Measurements from ENCODE around the gene KIF18B.

KIF18B gene

DNA sequence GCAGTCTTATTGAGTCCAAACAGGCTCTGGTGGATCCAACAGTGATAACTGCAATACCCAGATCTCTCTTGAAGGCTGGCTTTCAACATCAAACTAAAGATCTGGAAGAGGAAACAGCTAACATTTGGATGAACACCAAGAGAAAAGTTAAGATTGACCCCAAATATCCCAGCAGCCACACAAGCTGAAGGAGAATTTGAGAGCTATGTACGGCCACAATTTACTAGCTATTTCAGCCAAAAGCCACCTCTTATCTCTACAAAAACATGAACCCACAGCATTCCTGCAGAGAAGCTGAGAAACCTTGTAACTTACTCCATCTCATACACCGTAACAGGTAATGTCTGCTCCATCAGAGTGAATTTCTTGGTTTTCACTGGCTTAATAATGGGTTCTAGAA is 62.6 kb downstream of the KIF18B start:
- FAIRE-seq (no peak), DNase-seq (ENCODE audit: insufficient read length, low spot score) (no peak)

DNA sequence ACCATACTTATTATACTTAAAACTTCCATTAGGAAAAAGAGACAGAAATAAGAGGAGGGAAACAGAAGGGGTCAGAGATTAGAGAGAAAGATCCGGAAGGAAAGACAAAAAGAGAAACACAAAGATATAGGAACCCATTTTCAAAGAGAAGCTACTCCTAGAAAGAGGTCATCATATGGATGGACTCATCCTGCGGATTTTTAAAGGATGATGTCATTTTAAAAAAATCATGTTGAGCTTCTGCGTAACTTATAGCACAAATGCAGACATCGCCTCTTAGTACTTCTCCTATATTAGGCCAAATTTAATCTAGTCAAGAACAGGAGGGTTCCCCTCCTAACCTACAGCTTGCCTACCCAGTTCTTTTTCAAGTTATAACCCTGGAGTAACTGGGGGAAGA is 66.4 kb downstream of the KIF18B start:
- FAIRE-seq (no peak), DNase-seq (ENCODE audit: insufficient read length, low spot score) (no peak)

DNA sequence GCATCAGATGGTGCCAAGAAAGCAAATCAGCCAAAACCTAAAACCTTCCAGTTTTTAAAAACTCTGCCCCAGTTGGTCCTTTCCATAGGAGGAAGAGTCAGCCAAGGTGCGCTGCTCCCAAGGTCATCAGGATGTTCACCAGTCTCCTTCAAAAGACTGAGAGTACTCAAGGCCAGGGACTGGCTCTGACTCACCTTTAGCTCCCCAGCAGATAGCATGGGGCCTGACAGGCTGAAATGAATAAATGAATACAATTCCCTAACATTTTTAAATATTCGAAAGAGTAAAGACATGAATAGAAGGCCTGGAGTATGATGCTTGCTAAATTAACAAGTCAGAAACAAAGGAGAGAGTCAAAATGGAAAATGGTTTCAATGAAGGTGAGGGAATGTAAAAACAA is 67.5 kb downstream of the KIF18B start:
- FAIRE-seq (no peak), DNase-seq (ENCODE audit: insufficient read length, low spot score) (no peak)

DNA sequence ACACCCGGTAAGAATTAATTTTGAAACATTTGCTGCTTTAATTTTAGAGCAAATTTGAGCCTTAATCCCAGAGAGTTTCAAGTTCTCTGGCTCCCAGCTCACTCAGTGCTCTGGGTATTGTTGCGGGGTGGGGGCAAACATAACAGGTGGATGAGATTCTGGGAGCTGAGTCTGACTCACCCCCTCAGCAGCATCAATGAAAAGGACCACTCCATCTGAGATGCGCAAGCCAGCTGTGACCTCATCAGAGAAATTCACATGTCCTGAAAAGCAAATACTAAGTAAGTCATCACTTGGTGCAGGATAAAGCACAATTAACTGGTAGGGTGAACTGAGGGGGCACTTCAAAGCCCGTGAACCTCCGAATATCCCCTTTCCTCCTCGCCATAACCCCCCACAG is 68.2 kb downstream of the KIF18B start:
- FAIRE-seq (no peak), DNase-seq (ENCODE audit: insufficient read length, low spot score) (no peak)

DNA sequence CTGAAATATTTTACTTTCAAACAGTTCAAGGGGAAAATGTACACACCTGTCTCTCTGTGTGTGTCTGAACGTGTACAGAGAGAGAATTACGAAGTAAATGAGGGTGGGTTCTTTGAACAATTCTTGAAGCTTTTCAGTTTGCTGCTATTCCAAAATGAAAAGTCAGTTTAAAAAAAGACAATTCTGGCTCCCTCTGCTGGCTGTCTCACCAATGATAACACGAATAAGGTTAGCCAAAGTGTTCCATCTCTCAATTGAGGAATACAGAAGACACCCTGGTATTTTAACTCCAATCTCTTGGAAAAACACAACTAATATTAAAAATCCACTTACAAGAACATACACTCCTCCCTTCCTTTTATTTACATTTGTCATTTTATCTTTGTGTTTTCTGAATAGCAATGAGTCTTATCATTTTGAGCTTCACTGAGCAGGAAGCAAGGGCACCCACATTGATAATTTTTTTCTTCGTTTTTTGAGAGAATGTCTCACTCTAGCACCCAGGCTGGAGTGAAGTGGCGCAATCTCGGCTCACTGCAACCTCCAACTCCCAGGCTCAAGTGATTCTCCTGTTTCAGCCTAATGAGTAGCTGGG is 68.8 kb downstream of the KIF18B start:
- peak; percentile 66 for DNase-seq (ENCODE audit: insufficient read length, low spot score)
- peak; percentile 23 for FAIRE-seq

DNA sequence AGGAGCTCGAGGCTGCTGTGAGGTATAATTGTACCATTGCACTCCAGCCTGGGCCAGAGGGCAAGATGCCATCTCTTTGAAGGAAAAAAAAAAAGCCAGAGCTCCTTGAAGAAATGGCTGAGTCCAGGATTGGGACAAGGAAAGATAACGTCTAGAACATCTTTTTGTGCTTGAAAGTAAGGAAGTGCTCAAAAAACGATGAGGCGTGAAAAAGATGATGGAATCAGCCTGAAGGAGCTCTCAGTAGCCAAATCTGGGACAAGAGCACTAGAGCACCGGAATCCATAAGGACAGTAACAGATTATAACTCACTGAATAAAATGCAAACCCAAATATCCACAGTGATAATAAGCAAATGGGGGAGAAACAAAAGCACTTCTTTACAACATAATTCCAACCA is 70.5 kb downstream of the KIF18B start:
- no peak for FAIRE-seq

DNA sequence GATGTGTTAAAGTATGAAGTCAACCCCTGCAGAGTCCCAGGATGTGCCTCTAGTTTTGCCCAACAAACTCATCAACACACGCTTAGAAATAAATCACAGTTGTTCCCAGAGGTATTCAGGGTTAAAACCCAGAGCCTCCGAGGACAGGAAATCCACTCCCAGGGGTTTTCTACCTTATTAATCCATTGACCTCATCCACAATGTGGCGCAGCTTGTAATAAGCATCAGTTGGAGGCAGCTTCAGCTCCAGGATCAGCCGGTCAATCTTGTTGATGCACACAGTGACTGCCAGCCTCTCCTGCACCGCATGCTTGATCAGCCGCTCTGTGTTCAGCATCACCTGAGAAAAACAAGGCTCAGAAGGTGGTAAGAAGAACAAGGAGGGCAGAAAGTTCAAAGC is 71.8 kb downstream of the KIF18B start:
- FAIRE-seq (peak; percentile 31), DNase-seq (ENCODE audit: insufficient read length, low spot score) (no peak)

More for the DNA sequence above, 70.5 kb downstream of the KIF18B start:
- DNase-seq (ENCODE audit: insufficient read length, low spot score): no peak

All from HTR-8/SVneo (cell line).